Measurements from ENCODE around the gene TRDMT1.

TRDMT1 gene

GRCh38 chr10:17209302-17209701 is 7.8 kb upstream of the TRDMT1 start:
- DNase-seq = no peak

- peak; percentile 28 for DNase-seq
Observed at GRCh38 chr10:17208476-17208875, 7.0 kb upstream of the TRDMT1 start.

GRCh38 chr10:17206210-17206709 is 4.8 kb upstream of the TRDMT1 start:
- peak; percentile 30 for DNase-seq

- DNase-seq = peak; percentile 45
Observed at GRCh38 chr10:17203416-17203815, 1.9 kb upstream of the TRDMT1 start.

GRCh38 chr10:17202999-17203398 is 1.5 kb upstream of the TRDMT1 start:
- no peak for DNase-seq

GRCh38 chr10:17202506-17202905 is 1.0 kb upstream of the TRDMT1 start:
- DNase-seq = no peak

GRCh38 chr10:17201794-17202116 is 283 bp upstream of the TRDMT1 start:
- DNase-seq = no peak

- no peak for DNase-seq
Observed at GRCh38 chr10:17200001-17200911, 1.2 kb downstream of the TRDMT1 start.

- DNase-seq = peak; percentile 37
Observed at GRCh38 chr10:17199351-17199804, 2.1 kb downstream of the TRDMT1 start.

- no peak for DNase-seq
Observed at GRCh38 chr10:17196573-17196972, 4.9 kb downstream of the TRDMT1 start.

GRCh38 chr10:17196045-17196444 is 5.4 kb downstream of the TRDMT1 start:
- no peak for DNase-seq

- no peak for DNase-seq
Observed at GRCh38 chr10:17195083-17195482, 6.4 kb downstream of the TRDMT1 start.

GRCh38 chr10:17190602-17191001 is 10.9 kb downstream of the TRDMT1 start:
- DNase-seq = no peak

- no peak for DNase-seq
Observed at GRCh38 chr10:17188644-17189172, 12.8 kb downstream of the TRDMT1 start.

- DNase-seq = no peak
Observed at GRCh38 chr10:17185873-17186272, 15.6 kb downstream of the TRDMT1 start.

GRCh38 chr10:17183110-17183509 is 18.4 kb downstream of the TRDMT1 start:
- peak; percentile 16 for DNase-seq

GRCh38 chr10:17181751-17182150 is 19.7 kb downstream of the TRDMT1 start:
- DNase-seq = peak; percentile 16

GRCh38 chr10:17181110-17181509 is 20.4 kb downstream of the TRDMT1 start:
- DNase-seq = no peak

- DNase-seq = no peak
Observed at GRCh38 chr10:17179002-17179401, 22.5 kb downstream of the TRDMT1 start.

GRCh38 chr10:17178006-17178405 is 23.5 kb downstream of the TRDMT1 start:
- DNase-seq = no peak

- DNase-seq = no peak
Observed at GRCh38 chr10:17177014-17177413, 24.5 kb downstream of the TRDMT1 start.

- no peak for DNase-seq
Observed at GRCh38 chr10:17176091-17176490, 25.4 kb downstream of the TRDMT1 start.

GRCh38 chr10:17175551-17175950 is 25.9 kb downstream of the TRDMT1 start:
- peak; percentile 39 for DNase-seq

- DNase-seq = no peak
Observed at GRCh38 chr10:17174626-17175025, 26.8 kb downstream of the TRDMT1 start.

Data from hematopoietic multipotent progenitor cell treated with erythropoietin and hydrocortisone succinate and interleukin-3 and kit ligand, for 6 days (in vitro differentiated cells).